Small intestine (tissue), 7 donors: ENCODE results near the gene CADPS2. TPM values are rescaled to one million over a fixed set of nuclear protein-coding genes. Genes with fewer than 3 reads are reported as not detected.

Experiments
- DNase-seq, 2 donors: peaks; one replicate each; pipeline versions ENCODE4 v3.0.0 to v3.0.0-alpha.2; 2013
- FAIRE-seq: peaks from 2 replicates; lab custom pipeline; 2012; peaks lifted over from hg19 to GRCh38; lab: Jason Lieb, UNC
- H3K27ac ChIP-seq, 3 donors: one replicate each; pipeline ENCODE4 v1.5.1; 2013; ENCODE audit warnings: low read length in 2 of 3, mild to moderate bottlenecking in 2 of 3, control low read depth in 1 of 3, inconsistent platforms in 1 of 3, low read depth in 1 of 3, moderate library complexity in 1 of 3
- H3K27me3 ChIP-seq, 3 donors: one replicate each; pipeline ENCODE4 v1.6.1; 2013; ENCODE audit warnings: low read length in 3 of 3, inconsistent platforms in 1 of 3; ENCODE audit not compliant: control insufficient read depth in 3 of 3, insufficient read depth in 3 of 3
- H3K36me3 ChIP-seq, 3 donors: one replicate each; pipeline ENCODE4 v1.6.1; 2013; ENCODE audit warnings: low read length in 3 of 3, inconsistent platforms in 1 of 3, low read depth in 1 of 3, mild to moderate bottlenecking in 1 of 3, moderate library complexity in 1 of 3; ENCODE audit not compliant: control insufficient read depth in 3 of 3, insufficient read depth in 2 of 3
- H3K4me1 ChIP-seq, 3 donors: one replicate each; pipeline ENCODE4 v1.6.1; 2013; ENCODE audit warnings: low read length in 2 of 3, inconsistent platforms in 1 of 3, low read depth in 1 of 3, mild to moderate bottlenecking in 1 of 3, moderate library complexity in 1 of 3; ENCODE audit not compliant: control insufficient read depth in 3 of 3, insufficient read depth in 2 of 3
- H3K4me3 ChIP-seq, 3 donors: one replicate each; pipeline ENCODE4 v1.5.1; 2013; ENCODE audit warnings: low read length in 3 of 3, control low read depth in 1 of 3, inconsistent platforms in 1 of 3, low read depth in 1 of 3, mild to moderate bottlenecking in 1 of 3, moderate library complexity in 1 of 3
- H3K9me3 ChIP-seq, 2 donors: one replicate each; pipeline ENCODE4 v1.6.1; 2013; ENCODE audit warnings: low read depth in 1 of 2, low read length in 1 of 2; ENCODE audit not compliant: control insufficient read depth in 2 of 2, insufficient read depth in 1 of 2
- WGBS, 3 donors: extraction: QIAGEN DNeasy Blood & Tissue Kit; methylation state at CpG; one replicate each; pipeline ENCODE4 v1.1.7; 2013; 5-methylcytosine and 5-hydroxymethylcytosine counted together
- polyA plus RNA-seq, 4 donors: library from polyadenylated mRNA; stranded (reverse) in 3 of 4; unstranded in 1 of 4; fragments of 200-250 nt in 3 of 4; fragments of 120-200 nt in 1 of 4; gene quantifications; one replicate each; pipeline versions ENCODE4 v1.2.1 to v1.2.3, GENCODE V29; 2013
- donor health status: healthy with polysubstance abuse.
- donor health status: control.
- donor health status: control.
- donor health status: Bipolar disorder and iron deficiency.
- donor health status: healthy.

The CADPS2 gene
- polyA plus RNA-seq, 4 donors: 11.3 to 26.6 (median 14.8) TPM

- Histone ChIP-seq H3K4me1 (no peaks in the 10 kb centered on the region), H3K9me3 (no peaks in the 10 kb centered on the region), H3K36me3 (peaks cover 0 to 4% (median 0%) of the 10 kb centered on the region in 3 donors), H3K4me3 (no peak overlapping the region), H3K27ac (no peak overlapping the region), H3K27me3 (no peaks in the 10 kb centered on the region)
- WGBS, 3 donors: 90 to 96% (median 93%) methylated on average over 2 of the region's 2 CpGs
- DNase-seq: no peak
- no peak for FAIRE-seq
Observed at GRCh38 chr7:122605929-122606328, 280.3 kb downstream of the CADPS2 start.

- no peaks in the 10 kb centered on the region for H3K4me1 ChIP-seq
- DNase-seq: no peak
- FAIRE-seq: no peak
- H3K27me3 ChIP-seq: no peaks in the 10 kb centered on the region
- no peaks in the 10 kb centered on the region for H3K9me3 ChIP-seq
- no peak overlapping the region for H3K27ac ChIP-seq
- no peak overlapping the region for H3K4me3 ChIP-seq
- peaks cover 0 to 4% (median 0%) of the 10 kb centered on the region in 3 donors for H3K36me3 ChIP-seq
Observed at GRCh38 chr7:122604251-122604650, 282.0 kb downstream of the CADPS2 start.

- no peaks in the 10 kb centered on the region for H3K27me3 ChIP-seq
- FAIRE-seq: no peak
- no peak overlapping the region for H3K4me3 ChIP-seq
- no peak for DNase-seq
- H3K9me3 ChIP-seq: no peaks in the 10 kb centered on the region
- H3K4me1 ChIP-seq: no peaks in the 10 kb centered on the region
- H3K27ac ChIP-seq: no peak overlapping the region
- H3K36me3 ChIP-seq: peaks cover 0 to 4% (median 0%) of the 10 kb centered on the region in 3 donors
- 65 to 82% (median 77%) methylated on average over 2 of the region's 2 CpGs for WGBS, 3 donors
Observed at GRCh38 chr7:122602800-122603199, 283.5 kb downstream of the CADPS2 start.

GRCh38 chr7:122600630-122601029 lies 285.6 kb downstream of the CADPS2 start:
- FAIRE-seq (peak; percentile 77), DNase-seq (no peak)
- Histone ChIP-seq H3K4me3 (no peak overlapping the region), H3K4me1 (no peaks in the 10 kb centered on the region), H3K27ac (no peak overlapping the region), H3K36me3 (peaks cover 0 to 2% (median 0%) of the 10 kb centered on the region in 3 donors), H3K27me3 (no peaks in the 10 kb centered on the region), H3K9me3 (no peaks in the 10 kb centered on the region)
- 70 to 79% (median 71%) methylated on average over 2 of the region's 2 CpGs for WGBS, 3 donors

GRCh38 chr7:122600042-122600441 lies 286.2 kb downstream of the CADPS2 start:
- peaks cover 0 to 2% (median 0%) of the 10 kb centered on the region in 3 donors for H3K36me3 ChIP-seq
- DNase-seq (no peak), FAIRE-seq (no peak)
- no peak overlapping the region for H3K27ac ChIP-seq
- H3K4me1 ChIP-seq: no peaks in the 10 kb centered on the region
- H3K27me3 ChIP-seq: no peaks in the 10 kb centered on the region
- H3K4me3 ChIP-seq: no peak overlapping the region
- no peaks in the 10 kb centered on the region for H3K9me3 ChIP-seq
- 87 to 95% (median 92%) methylated on average over 1 of the region's 1 CpG for WGBS, 3 donors

- Histone ChIP-seq H3K27me3 (no peaks in the 10 kb centered on the region), H3K4me3 (no peak overlapping the region), H3K27ac (no peak overlapping the region), H3K9me3 (no peaks in the 10 kb centered on the region), H3K4me1 (no peaks in the 10 kb centered on the region), H3K36me3 (no peaks in the 10 kb centered on the region)
- DNase-seq: no peak
- 76 to 83% (median 76%) methylated on average over 3 of the region's 3 CpGs for WGBS, 3 donors
- no peak for FAIRE-seq
Observed at GRCh38 chr7:122597277-122597676, 289.0 kb downstream of the CADPS2 start.

GRCh38 chr7:122595885-122596284 lies 290.4 kb downstream of the CADPS2 start:
- no peaks in the 10 kb centered on the region for H3K27me3 ChIP-seq
- WGBS, 3 donors: 94 to 95% (median 95%) methylated on average over 1 of the region's 1 CpG
- H3K27ac ChIP-seq: no peak overlapping the region
- no peaks in the 10 kb centered on the region for H3K36me3 ChIP-seq
- no peaks in the 10 kb centered on the region for H3K9me3 ChIP-seq
- FAIRE-seq (no peak), DNase-seq (no peak)
- H3K4me1 ChIP-seq: no peaks in the 10 kb centered on the region
- H3K4me3 ChIP-seq: no peak overlapping the region

- FAIRE-seq: no peak
- no peaks in the 10 kb centered on the region for H3K36me3 ChIP-seq
- H3K9me3 ChIP-seq: no peaks in the 10 kb centered on the region
- DNase-seq: no peak
- WGBS, 3 donors: 90 to 100% (median 100%) methylated on average over 1 of the region's 1 CpG
- no peaks in the 10 kb centered on the region for H3K4me1 ChIP-seq
- H3K27me3 ChIP-seq: no peaks in the 10 kb centered on the region
- no peak overlapping the region for H3K4me3 ChIP-seq
- H3K27ac ChIP-seq: no peak overlapping the region
Observed at GRCh38 chr7:122588621-122589020, 297.6 kb downstream of the CADPS2 start.

- H3K4me3 ChIP-seq: no peak overlapping the region
- H3K36me3 ChIP-seq: no peaks in the 10 kb centered on the region
- 73 to 88% (median 85%) methylated on average over 3 of the region's 3 CpGs for WGBS, 3 donors
- no peaks in the 10 kb centered on the region for H3K27me3 ChIP-seq
- H3K27ac ChIP-seq: no peak overlapping the region
- H3K4me1 ChIP-seq: no peaks in the 10 kb centered on the region
- DNase-seq: no peak
- H3K9me3 ChIP-seq: no peaks in the 10 kb centered on the region
- FAIRE-seq: no peak
Observed at GRCh38 chr7:122584676-122585251, 301.5 kb downstream of the CADPS2 start.
